DMS114 treated with DMSO at 0.1 percent for 48 hours (cell line): Measurements from ENCODE around the gene SLC17A6.

Source experiments
- DNase-seq: peaks from one replicate; lab custom pipeline; 2025; ENCODE audit not compliant: unreplicated experiment; lab: John Stamatoyannopoulos, UW

The SLC17A6 gene

DNA sequence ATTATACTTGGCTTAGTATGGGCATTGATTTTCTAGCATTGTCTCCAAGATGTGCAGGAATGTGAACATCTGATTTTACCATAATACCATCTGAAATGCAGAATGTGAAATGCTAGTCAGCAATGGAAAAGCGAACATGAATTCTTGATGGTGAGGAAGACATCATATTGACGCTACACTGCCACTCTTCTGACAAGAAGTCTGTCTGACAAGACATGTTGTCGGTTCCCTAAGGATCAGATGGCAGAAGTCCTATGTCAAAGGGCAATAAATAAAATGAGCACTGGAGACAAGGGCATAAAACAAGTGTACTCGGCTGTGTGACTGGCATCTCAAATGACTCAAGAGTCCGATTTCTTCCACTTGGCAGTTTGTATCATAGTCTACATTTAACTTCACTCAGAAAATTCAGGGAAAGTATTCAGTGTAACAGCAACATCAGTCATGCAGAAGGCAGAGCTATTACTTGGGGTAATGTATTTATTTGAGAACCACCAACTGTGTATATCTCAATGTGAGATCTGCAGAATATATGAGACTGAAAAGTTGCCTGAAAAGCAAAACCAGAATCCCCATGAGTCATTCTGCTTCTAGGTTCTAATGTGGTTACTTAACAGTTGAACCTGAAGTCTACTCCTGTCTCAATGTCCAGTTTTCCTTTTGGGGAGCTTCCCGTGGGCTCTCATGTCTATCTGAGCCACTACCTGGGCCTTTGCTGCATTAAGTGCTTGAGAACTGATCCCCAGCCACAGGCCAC, 51.5 kb downstream of the SLC17A6 start:
- no peak for DNase-seq

DNA sequence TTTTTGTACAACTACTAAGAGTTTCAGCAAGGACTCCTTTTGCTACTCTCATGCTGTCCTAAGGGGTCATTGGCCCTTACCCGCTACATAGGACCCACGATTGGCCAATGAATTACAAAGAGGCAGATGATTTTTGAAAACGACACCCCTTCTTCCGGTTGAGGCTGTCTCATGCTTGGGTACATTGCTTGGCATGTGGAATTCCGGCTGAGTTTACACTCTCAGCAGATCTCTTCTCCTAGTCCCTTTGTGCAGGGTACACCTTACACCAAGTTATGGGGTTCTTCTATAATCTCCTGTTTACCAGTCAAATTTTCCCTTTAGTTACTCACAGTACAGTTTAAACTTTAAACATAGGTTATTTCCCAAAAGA, 52.1 kb downstream of the SLC17A6 start:
- DNase-seq: no peak

- no peak for DNase-seq
Measured at GRCh38 chr11:22392561-22392960, 54.4 kb downstream of the SLC17A6 start.

- DNase-seq: no peak
Measured at GRCh38 chr11:22405377-22405776, 67.2 kb downstream of the SLC17A6 start.

DNA sequence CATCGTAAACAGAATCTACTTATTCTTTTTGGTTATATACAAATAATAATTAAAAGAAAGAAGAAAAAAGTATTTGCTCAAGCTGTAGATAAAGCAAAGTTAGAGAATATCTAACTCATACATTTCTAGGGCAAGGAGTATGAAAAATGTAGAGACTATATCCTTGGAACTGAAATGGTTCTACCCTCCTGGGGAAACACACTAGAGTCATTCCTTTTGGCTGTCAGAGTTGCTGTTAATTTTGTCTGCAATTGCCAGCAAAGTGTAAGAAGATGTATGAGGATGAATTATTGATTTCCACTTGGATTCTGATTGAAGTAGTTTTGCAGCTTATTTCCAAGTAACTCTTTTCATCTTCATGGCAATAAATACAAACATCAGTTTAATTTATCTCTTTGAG, 69.1 kb downstream of the SLC17A6 start:
- no peak for DNase-seq

DNA sequence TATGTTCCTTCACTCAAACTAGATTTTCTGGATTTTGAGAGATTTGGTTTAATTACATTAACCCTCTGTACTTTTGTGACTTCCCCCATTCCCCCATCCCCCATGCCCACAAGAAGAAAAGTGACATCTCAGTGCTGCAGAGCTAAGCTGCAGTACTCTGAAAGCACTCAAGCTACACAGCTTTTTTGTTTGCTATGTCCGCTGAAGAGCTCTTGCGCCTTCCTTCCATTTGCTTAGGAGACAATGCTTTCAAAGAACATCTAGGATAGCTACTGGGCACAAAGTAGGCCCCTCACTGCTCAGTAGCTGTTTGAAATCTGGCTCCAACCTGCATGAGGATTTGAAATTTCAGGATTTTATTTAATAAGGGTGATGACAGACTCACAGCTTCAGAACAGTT, 69.7 kb downstream of the SLC17A6 start:
- DNase-seq: no peak

- DNase-seq: no peak
Measured at GRCh38 chr11:22415476-22415875, 77.3 kb downstream of the SLC17A6 start.

- no peak for DNase-seq
Measured at GRCh38 chr11:22416462-22416861, 78.3 kb downstream of the SLC17A6 start.

DNA sequence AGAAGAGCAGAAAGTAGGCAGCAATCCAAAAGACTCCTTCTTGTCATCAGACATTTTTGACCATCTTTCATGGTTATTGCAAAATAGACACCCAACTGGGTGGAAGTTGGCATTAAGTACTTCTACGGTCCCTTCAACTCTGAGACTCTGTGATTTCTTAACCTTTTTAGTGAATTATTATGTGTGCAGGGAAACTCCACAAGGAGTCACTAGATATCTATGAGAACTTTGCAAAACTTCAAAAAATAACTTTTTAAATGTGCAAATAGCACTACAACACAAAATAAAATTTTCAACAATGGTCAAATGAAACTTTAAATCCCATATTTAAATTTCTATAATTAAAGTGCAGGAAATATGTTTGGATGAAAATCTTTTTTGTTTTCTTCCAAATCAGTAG, 88.7 kb downstream of the SLC17A6 start:
- no peak for DNase-seq
